HG03025 (cell line): ENCODE results near the gene RFX1.
A peak's percentile ranks its signal among the peaks of the same experiment; 100 is the strongest.
"Not testable (repeated sequence)": the region's sequence is repeated elsewhere in the genome, so short reads cannot be mapped to it uniquely, and the experiment has no call there.

ENCODE experiments used
- ATAC-seq: cut with Tn5 transposase; IDR thresholded peaks from one replicate; pipeline ENCODE4 v1.9.1; 2021; ENCODE audit warnings: mild to moderate bottlenecking, moderate library complexity; ENCODE audit not compliant: unreplicated experiment, low FRiP score

Gene RFX1

GRCh38 chr19:14006085-14006765, at the start of gene RFX1:
RFX1 (minus strand) TSS chr19:14006320; CDS start chr19:13993843, 12,477 bp downstream.
- ATAC-seq, result peak; percentile 66

- ATAC-seq, result no peak
These were observed 49.3 kb upstream of the RFX1 start for GRCh38 chr19:14055396-14055795.

DNA sequence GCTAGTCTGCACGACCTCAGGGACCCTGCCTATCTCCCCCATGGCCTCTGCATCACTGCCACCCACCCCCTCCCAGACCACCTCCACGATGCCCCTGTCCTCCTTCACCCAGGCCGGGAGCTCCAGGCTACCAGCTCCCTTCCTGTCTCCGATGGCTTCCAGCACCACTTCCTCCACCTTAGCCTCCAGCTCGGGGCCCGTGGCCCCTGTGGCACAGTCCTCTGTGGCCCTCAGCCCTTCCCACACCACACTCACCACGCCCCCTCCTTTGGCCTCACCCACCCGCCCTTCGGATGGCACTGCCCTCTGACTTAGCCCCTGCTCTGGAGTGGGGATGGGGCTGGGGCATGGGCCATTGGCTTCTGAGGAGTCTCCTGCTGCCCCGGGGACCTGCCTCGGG, 48.6 kb upstream of the RFX1 start:
- no peak for ATAC-seq

GRCh38 chr19:14054099-14054498, 48.0 kb upstream of the RFX1 start:
- ATAC-seq, result no peak

GRCh38 chr19:14053500-14053899, 47.4 kb upstream of the RFX1 start:
- no peak for ATAC-seq

- no peak for ATAC-seq
These were observed 46.9 kb upstream of the RFX1 start for GRCh38 chr19:14053032-14053431.

DNA sequence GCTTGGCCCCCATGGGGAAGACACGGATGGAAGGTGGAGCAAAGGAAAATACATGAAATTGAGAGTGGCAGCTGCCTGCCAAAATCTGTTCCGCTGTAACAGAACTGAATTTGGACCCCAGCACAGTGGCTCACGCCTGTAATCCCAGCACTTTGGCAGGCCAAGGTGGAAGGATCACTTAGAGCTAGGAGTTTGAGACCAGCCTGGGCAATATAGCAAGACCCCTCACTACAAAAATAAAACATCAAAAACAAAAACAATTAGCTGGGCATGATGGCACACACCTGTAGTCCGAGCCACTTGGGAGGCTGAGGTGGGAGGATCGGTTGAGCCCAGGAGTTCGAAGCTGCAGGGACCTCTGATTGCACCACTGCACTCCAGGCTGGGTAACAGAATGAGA, 46.4 kb upstream of the RFX1 start:
- no peak for ATAC-seq

DNA sequence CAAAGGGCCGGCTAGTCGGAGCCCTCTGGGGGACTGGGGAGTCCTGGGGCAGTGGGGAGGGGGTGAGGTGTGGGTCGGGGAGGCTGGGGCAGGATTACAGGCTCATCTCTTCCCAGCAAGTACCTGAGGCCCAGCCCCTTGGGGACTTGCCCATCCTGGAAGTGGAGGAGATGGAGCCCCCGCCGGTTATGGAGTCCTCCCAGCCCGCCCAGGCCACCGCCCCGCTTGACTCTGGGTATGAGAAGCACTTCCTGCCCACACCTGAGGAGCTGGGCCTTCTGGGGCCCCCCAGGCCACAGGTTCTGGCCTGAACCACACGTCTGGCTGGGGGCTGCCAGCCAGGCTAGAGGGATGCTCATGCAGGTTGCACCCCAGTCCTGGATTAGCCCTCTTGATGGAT, 45.9 kb upstream of the RFX1 start:
- ATAC-seq, result no peak

DNA sequence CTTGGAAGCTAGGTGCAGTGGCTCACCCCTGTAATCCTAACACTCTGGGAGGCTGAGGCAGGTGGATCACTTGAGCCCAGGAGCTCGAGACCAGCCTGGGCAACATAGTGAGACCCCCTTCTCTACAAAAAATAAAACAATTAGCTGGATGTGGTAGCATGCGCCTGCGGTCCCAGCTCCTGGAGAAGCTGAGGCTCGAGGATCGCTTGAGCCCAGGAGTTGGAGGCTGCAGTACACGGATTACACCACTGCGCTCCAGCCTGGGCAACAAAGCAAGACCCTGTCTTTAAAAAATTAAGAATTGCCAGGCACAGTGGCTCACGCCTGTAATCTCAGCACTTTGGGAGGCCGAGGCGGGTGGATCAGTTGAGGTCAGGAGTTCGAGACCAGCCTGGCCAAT, 44.8 kb upstream of the RFX1 start:
- not testable (repeated sequence) for ATAC-seq

GRCh38 chr19:14050512-14050911, 44.4 kb upstream of the RFX1 start:
- no peak for ATAC-seq

- no peak for ATAC-seq
These were observed 42.5 kb upstream of the RFX1 start for GRCh38 chr19:14048443-14049153.

GRCh38 chr19:14047866-14048265, 41.7 kb upstream of the RFX1 start:
- not testable (repeated sequence) for ATAC-seq

DNA sequence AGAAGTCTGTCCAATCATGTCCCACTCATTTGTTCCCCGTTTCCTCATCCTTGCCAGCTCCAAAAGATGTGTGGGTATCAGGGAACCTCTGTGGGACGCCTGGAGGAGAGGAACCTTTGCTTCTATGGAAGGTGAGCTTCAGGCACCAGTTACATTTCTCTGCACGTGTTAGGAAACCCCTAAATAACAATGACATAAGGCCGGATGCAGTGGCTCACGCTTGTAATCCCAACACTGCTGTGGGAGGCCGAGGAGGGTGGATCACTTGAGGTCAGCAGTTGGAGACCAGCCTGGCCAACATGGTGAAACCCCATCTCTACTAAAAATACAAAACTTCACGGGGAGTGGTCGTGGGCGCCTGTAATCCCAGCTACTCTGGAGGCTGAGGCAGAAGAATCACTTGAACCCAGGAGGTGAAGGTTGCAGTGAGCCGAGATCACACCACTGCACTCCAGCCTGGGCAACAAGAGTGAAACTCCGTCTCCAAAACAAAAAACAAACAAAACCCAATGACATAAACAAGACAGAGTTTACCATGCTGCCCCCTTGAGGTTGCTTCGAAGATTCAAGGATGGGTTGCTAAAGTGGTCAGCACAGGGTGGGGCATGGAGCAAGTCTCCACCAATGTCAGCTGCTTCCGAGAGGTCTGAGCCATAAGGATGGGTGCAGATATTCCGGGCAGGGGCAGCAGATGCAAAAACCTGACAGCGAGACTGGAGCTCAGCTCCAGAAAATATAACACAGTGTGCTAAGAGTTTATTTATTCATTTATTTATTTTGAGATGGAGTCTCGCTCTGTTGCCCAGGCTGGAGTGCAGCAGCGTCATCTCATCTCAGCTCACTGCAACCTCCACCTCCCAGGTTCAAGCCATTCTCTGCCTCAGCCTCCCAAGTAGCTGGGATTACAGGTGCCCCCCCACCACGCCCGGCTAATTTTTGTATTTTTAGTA, 36.8 kb upstream of the RFX1 start:
- not testable (repeated sequence) for ATAC-seq

DNA sequence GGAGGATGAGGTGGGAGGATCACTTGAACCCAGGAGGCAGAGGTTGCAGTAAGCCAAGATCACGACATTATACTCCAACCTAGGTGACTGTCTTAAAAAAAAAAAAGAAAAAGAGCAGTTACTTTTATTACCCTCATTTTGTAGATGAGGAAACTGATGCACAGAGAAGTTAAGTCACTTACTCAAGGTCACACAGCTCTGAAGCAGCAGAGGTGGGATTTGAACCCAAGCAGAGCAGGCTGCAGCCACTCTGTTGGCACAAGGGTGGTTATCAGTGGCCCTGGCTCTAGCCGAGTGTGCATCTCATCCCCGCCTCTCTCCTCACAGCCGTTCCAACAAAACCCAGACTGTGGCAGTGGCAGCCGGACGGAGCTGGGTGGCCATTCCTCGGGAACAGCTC, 33.1 kb upstream of the RFX1 start:
- ATAC-seq, result no peak

DNA sequence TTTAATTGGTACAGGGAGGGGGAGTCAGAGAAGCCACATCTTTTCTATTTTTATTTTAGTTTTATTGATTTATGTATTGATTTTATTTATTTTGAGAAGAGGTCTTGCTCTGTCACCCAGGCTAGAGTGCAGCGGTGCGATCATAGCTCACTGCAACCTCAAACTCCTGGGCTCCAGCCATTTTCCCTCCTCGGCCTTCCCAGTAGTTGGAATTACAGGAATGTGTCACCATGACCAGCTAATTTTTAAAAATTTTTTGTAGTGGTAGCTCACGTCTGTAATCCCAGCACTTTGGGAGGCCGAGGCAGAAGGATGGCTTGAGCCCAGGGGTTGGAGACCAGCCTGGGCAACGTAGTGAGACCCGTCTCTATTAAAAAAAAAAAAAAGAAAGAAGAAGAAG, 29.6 kb upstream of the RFX1 start:
- ATAC-seq, result no peak

- not testable (repeated sequence) for ATAC-seq
These were observed 29.0 kb upstream of the RFX1 start for GRCh38 chr19:14035159-14035558.

DNA sequence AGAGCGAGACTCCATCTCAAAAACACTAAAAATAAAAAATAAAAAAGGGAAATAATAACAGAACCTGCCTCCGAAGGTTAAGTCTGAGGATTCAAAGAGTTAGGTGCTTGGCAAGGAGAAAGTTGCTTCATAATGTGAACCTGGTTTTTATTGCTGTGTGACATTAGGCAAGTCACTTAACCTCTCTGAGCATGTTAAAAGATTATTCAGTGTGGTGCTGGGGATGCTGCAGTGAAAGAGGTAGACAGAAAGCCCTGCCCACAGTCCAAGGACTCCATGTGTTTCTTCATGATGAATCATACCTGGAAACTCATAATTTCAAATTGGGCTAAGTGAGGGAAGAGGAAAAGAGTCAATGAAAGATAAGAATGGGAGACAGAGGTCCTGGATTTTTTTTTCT, 27.8 kb upstream of the RFX1 start:
- ATAC-seq, result no peak

DNA sequence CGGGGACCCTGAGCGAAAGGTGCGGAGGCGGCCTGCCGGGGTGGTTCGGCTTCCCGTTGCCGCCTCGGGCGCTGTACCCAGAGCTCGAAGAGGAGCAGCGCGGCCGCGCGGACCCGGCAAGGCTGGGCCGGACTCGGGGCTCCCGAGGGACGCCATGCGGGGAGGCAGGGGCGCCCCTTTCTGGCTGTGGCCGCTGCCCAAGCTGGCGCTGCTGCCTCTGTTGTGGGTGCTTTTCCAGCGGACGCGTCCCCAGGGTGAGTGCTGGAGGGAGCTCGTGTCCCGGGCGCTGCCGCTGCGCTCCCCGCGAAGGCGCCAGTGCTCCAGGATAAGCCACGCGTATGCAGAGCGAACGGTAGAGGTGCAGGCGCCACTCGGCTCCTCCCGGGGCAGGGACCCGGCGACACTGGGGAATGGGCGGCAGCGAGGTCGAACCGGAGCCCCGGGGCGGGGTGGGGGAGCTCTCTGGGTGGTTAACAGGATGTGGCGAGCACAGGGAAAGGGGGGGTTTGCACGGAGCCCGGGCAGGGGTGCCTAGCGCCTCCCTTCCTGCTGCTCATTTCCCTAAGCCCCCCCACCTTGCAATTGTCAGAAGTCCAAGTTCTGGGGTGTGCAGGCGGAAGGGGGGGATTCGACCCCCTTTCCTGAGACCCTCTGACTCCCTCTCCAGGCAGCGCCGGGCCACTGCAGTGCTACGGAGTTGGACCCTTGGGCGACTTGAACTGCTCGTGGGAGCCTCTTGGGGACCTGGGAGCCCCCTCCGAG, 25.8 kb upstream of the RFX1 start, which contains the start of gene IL27RA:
Gene IL27RA, plus strand, starts transcription at position 44 of the 762 bp plus-strand sequence. Its CDS starts 111 bp downstream, at position 155.
- ATAC-seq, result no peak

GRCh38 chr19:14030997-14031718, 25.0 kb upstream of the RFX1 start:
- ATAC-seq, result no peak

DNA sequence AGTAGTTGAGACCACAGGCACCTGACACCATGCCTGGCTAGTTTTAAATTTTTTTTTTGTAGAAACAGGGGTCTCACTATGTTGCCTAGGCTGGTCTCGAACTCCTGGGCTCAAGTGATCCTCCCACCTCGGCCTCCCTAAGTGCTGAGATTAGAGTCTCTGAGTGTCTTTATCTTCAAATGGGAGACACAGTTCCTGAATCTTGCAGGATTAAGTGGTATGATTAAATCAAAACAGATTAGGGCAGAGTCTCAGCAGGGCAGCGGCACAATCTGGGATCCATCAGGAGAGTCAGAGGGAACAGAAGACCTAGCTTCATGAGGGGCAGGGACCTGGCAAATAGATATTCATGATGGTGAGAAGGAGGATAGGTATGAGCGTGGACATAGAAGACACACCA, 22.8 kb upstream of the RFX1 start:
- no peak for ATAC-seq
